Immature natural killer cell (primary cell): Measurements from ENCODE around the gene PODXL. TPM values are rescaled to one million over a fixed set of nuclear protein-coding genes. Genes with fewer than 3 reads are reported as not detected.
"Not testable (repeated sequence)": the region's sequence is repeated elsewhere in the genome, so short reads cannot be mapped to it uniquely, and the experiment has no call there.

Experiments used
- DNase-seq, 3 donors: peaks; one replicate each; pipeline ENCODE4 v3.0.0; 2022; ENCODE audit warnings: mixed read lengths in 1 of 3
- H3K27ac Mint-ChIP-seq, 6 donors: one replicate each; pipeline ENCODE4 v1.8.0; 2020; ENCODE audit warnings: mixed read lengths in 6 of 6, mild to moderate bottlenecking in 5 of 6, inconsistent platforms in 4 of 6, moderate library complexity in 3 of 6
- H3K27me3 Mint-ChIP-seq, 3 donors: one replicate each; pipeline ENCODE4 v1.8.0; 2020 to 2021; ENCODE audit warnings: low read depth in 3 of 3, mild to moderate bottlenecking in 3 of 3, mixed read lengths in 3 of 3, moderate library complexity in 3 of 3, inconsistent platforms in 1 of 3
- H3K36me3 Mint-ChIP-seq, 3 donors: one replicate each; pipeline ENCODE4 v1.8.0; 2020; ENCODE audit warnings: mixed read lengths in 3 of 3, inconsistent platforms in 2 of 3, mild to moderate bottlenecking in 2 of 3
- H3K4me1 Mint-ChIP-seq, 2 donors: one replicate each; pipeline ENCODE4 v1.8.0; 2020; ENCODE audit warnings: inconsistent platforms in 2 of 2, mild to moderate bottlenecking in 2 of 2, mixed read lengths in 2 of 2, moderate library complexity in 1 of 2
- H3K4me3 Mint-ChIP-seq, 5 donors: one replicate each; pipeline ENCODE4 v1.8.0; 2020; ENCODE audit warnings: mild to moderate bottlenecking in 5 of 5, mixed read lengths in 5 of 5, inconsistent platforms in 3 of 5, moderate library complexity in 3 of 5
- H3K9me3 Mint-ChIP-seq, 6 donors: one replicate each; pipeline ENCODE4 v1.8.0; 2020; ENCODE audit warnings: mild to moderate bottlenecking in 6 of 6, mixed read lengths in 6 of 6, inconsistent platforms in 4 of 6, moderate library complexity in 3 of 6
- polyA plus RNA-seq, 3 donors: library from polyadenylated mRNA; unstranded; fragments of 300-500 nt; fragmentation: Illumina TruSeq; gene quantifications; one replicate each; pipeline ENCODE4 v1.2.3, GENCODE V29; 2021

Gene PODXL
- polyA plus RNA-seq, 3 donors from 2014 or later, result 0.10 to 0.56 TPM; not detected in 1

GRCh38 chr7:131524115-131524514 lies 32.3 kb downstream of the PODXL start:
- H3K27ac Mint-ChIP-seq, result peak overlapping the region in 1 of 6 donors; percentile 2

GRCh38 chr7:131522325-131522930 lies 34.0 kb downstream of the PODXL start:
- Mint-ChIP-seq H3K27ac (peak overlapping the region; percentile 37 to 83 (median 68)), H3K9me3 (no peaks in the 10 kb centered on the region), H3K4me1 (peaks cover 11 to 12% of the 10 kb centered on the region in 2 donors), H3K36me3 (no peaks in the 10 kb centered on the region), H3K4me3 (peak overlapping the region; percentile 56 to 85 (median 67)), H3K27me3 (peaks cover 0 to 3% (median 0%) of the 10 kb centered on the region in 3 donors)
- peak; percentile 8 to 26 (median 16) for DNase-seq

More at GRCh38 chr7:131524115-131524514, 32.3 kb downstream of the PODXL start:
- Mint-ChIP-seq H3K27me3 (peaks cover 0 to 3% (median 0%) of the 10 kb centered on the region in 3 donors), H3K4me1 (peaks cover 11 to 12% of the 10 kb centered on the region in 2 donors), H3K36me3 (no peaks in the 10 kb centered on the region), H3K9me3 (no peaks in the 10 kb centered on the region), H3K4me3 (no peak overlapping the region)
- no peak for DNase-seq

- Mint-ChIP-seq H3K27me3 (peaks cover 0 to 2% (median 0%) of the 10 kb centered on the region in 3 donors), H3K4me1 (peaks cover 11 to 12% of the 10 kb centered on the region in 2 donors), H3K27ac (peak overlapping the region in 1 of 6 donors; percentile 57), H3K4me3 (peak overlapping the region in 3 of 5 donors; percentile 22 to 85 (median 56)), H3K9me3 (no peaks in the 10 kb centered on the region), H3K36me3 (no peaks in the 10 kb centered on the region)
- DNase-seq, result no peak
Observed at GRCh38 chr7:131521651-131522163, 34.7 kb downstream of the PODXL start.

GRCh38 chr7:131518626-131519025 lies 37.8 kb downstream of the PODXL start:
- Mint-ChIP-seq H3K4me3 (no peak overlapping the region), H3K27ac (no peak overlapping the region), H3K27me3 (peaks cover 0 to 4% (median 2%) of the 10 kb centered on the region in 3 donors), H3K4me1 (peaks cover 14 to 15% of the 10 kb centered on the region in 2 donors), H3K9me3 (no peaks in the 10 kb centered on the region), H3K36me3 (no peaks in the 10 kb centered on the region)
- no peak for DNase-seq

GRCh38 chr7:131517218-131517923 lies 39.1 kb downstream of the PODXL start:
- peaks cover 0 to 8% (median 2%) of the 10 kb centered on the region in 3 donors for H3K27me3 Mint-ChIP-seq
- no peaks in the 10 kb centered on the region for H3K9me3 Mint-ChIP-seq
- no peak for DNase-seq
- no peak overlapping the region for H3K4me3 Mint-ChIP-seq
- H3K27ac Mint-ChIP-seq, result no peak overlapping the region
- no peaks in the 10 kb centered on the region for H3K36me3 Mint-ChIP-seq
- peaks cover 13 to 14% of the 10 kb centered on the region in 2 donors for H3K4me1 Mint-ChIP-seq

GRCh38 chr7:131515471-131515870 lies 41.0 kb downstream of the PODXL start:
- not testable (repeated sequence) for H3K4me3 Mint-ChIP-seq, DNase-seq, H3K9me3 Mint-ChIP-seq, H3K27ac Mint-ChIP-seq, H3K36me3 Mint-ChIP-seq
- H3K27me3 Mint-ChIP-seq, result peaks cover 2 to 11% (median 2%) of the 10 kb centered on the region in 3 donors
- peaks cover 9 to 18% of the 10 kb centered on the region in 2 donors for H3K4me1 Mint-ChIP-seq

- H3K9me3 Mint-ChIP-seq, result no peaks in the 10 kb centered on the region
- peak overlapping the region in 2 of 6 donors; percentile 37 to 44 for H3K27ac Mint-ChIP-seq
- H3K36me3 Mint-ChIP-seq, result no peaks in the 10 kb centered on the region
- peaks cover 9 to 18% of the 10 kb centered on the region in 2 donors for H3K4me1 Mint-ChIP-seq
- H3K4me3 Mint-ChIP-seq, result peak overlapping the region in 1 of 5 donors; percentile 2
- DNase-seq, result peak; percentile 53 to 67 (median 61)
- peaks cover 0 to 11% (median 4%) of the 10 kb centered on the region in 3 donors for H3K27me3 Mint-ChIP-seq
Observed at GRCh38 chr7:131513245-131514061, 43.0 kb downstream of the PODXL start.

- H3K36me3 Mint-ChIP-seq, result no peaks in the 10 kb centered on the region
- H3K27ac Mint-ChIP-seq, result no peak overlapping the region
- H3K4me1 Mint-ChIP-seq, result peaks cover 14 to 27% of the 10 kb centered on the region in 2 donors
- no peak overlapping the region for H3K4me3 Mint-ChIP-seq
- no peak for DNase-seq
- H3K27me3 Mint-ChIP-seq, result peaks cover 0 to 19% (median 4%) of the 10 kb centered on the region in 3 donors
- H3K9me3 Mint-ChIP-seq, result no peaks in the 10 kb centered on the region
Observed at GRCh38 chr7:131511774-131512535, 44.5 kb downstream of the PODXL start.

- H3K27ac Mint-ChIP-seq, result no peak overlapping the region
- H3K27me3 Mint-ChIP-seq, result peaks cover 0 to 19% (median 4%) of the 10 kb centered on the region in 3 donors
- no peak for DNase-seq
- H3K4me1 Mint-ChIP-seq, result peaks cover 14 to 27% of the 10 kb centered on the region in 2 donors
- no peaks in the 10 kb centered on the region for H3K9me3 Mint-ChIP-seq
- H3K36me3 Mint-ChIP-seq, result no peaks in the 10 kb centered on the region
- H3K4me3 Mint-ChIP-seq, result no peak overlapping the region
Observed at GRCh38 chr7:131511071-131511470, 45.4 kb downstream of the PODXL start.

GRCh38 chr7:131509781-131510180 lies 46.6 kb downstream of the PODXL start:
- no peaks in the 10 kb centered on the region for H3K9me3 Mint-ChIP-seq
- peaks cover 14 to 27% of the 10 kb centered on the region in 2 donors for H3K4me1 Mint-ChIP-seq
- DNase-seq, result no peak
- H3K27me3 Mint-ChIP-seq, result peaks cover 0 to 19% (median 4%) of the 10 kb centered on the region in 3 donors
- no peak overlapping the region for H3K4me3 Mint-ChIP-seq
- H3K36me3 Mint-ChIP-seq, result no peaks in the 10 kb centered on the region
- no peak overlapping the region for H3K27ac Mint-ChIP-seq

- H3K27ac Mint-ChIP-seq, result peak overlapping the region in 1 of 6 donors; percentile 21
Observed at GRCh38 chr7:131508754-131509486, 47.5 kb downstream of the PODXL start.

GRCh38 chr7:131507592-131508331 lies 48.7 kb downstream of the PODXL start:
- Mint-ChIP-seq H3K27ac (no peak overlapping the region), H3K27me3 (peaks cover 1 to 11% (median 4%) of the 10 kb centered on the region in 3 donors), H3K9me3 (no peaks in the 10 kb centered on the region), H3K36me3 (no peaks in the 10 kb centered on the region), H3K4me1 (peaks cover 10 to 17% of the 10 kb centered on the region in 2 donors), H3K4me3 (peak overlapping the region in 1 of 5 donors; percentile 51)
- DNase-seq, result peak; percentile 57 to 61 (median 57)

More at GRCh38 chr7:131508754-131509486, 47.5 kb downstream of the PODXL start:
- no peak for DNase-seq
- Mint-ChIP-seq H3K4me1 (peaks cover 12 to 27% of the 10 kb centered on the region in 2 donors), H3K9me3 (no peaks in the 10 kb centered on the region), H3K4me3 (no peak overlapping the region), H3K27me3 (peaks cover 0 to 16% (median 4%) of the 10 kb centered on the region in 3 donors), H3K36me3 (no peaks in the 10 kb centered on the region)
